PFSK-1 (cell line): ENCODE results near the gene C12orf57.
A peak's percentile ranks its signal among the peaks of the same experiment; 100 is the strongest.

ENCODE experiments used
- FOXP2 ChIP-seq: optimal IDR thresholded peaks from 2 replicates; pipeline ENCODE3; 2011; ENCODE audit warnings: borderline replicate concordance, control low read depth, inconsistent platforms; ENCODE audit not compliant: insufficient read depth; ENCODE audit errors: extremely low read length, extremely low read depth
- POLR2AphosphoS5 ChIP-seq: IDR thresholded peaks from 2 replicates; pipeline ENCODE4 v1.6.1; 2012; ENCODE audit warnings: low read depth, mild to moderate bottlenecking, control low read depth, low read length, moderate library complexity
- REST ChIP-seq, 2 experiments: IDR thresholded peaks; 2 replicates each; pipeline versions ENCODE4 v1.6.1 to v1.8.0; 2011 to 2012; ENCODE audit warnings: low read depth in 2 of 2, low read length in 2 of 2, control low read depth in 1 of 2, inconsistent platforms in 1 of 2, mild to moderate bottlenecking in 1 of 2, moderate library complexity in 1 of 2; ENCODE audit not compliant: insufficient read depth in 1 of 2
- SIN3A ChIP-seq: IDR thresholded peaks from 2 replicates; pipeline ENCODE4 v1.6.1; 2012; ENCODE audit warnings: mild to moderate bottlenecking, low read length, moderate library complexity, borderline replicate concordance; ENCODE audit not compliant: insufficient read depth
- TAF1 ChIP-seq: IDR thresholded peaks from 2 replicates; pipeline ENCODE4 v1.6.1; 2012; ENCODE audit warnings: low read length, control low read depth, borderline replicate concordance; ENCODE audit not compliant: insufficient read depth

Gene C12orf57

DNA sequence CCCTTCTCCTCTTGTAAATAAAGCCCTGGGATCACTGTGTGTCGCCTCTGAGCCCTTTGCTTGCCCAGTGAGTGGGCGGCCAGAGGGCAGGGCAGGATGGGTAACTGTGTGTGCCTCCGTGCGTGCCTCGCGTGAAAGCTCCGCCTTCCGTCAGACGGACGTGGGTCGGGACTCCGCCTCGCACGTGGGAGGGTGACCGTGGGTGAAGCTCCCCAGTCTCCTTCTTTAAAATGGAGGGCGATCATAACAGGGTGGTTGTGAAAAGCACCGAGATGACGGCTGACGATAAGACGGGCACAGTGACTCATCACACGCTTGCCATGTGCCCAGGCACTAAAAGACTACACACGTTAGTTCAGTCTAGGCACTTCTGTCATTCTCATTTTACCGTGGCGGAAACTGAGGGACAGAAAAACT lies 17.5 kb downstream of the C12orf57 start:
- TF ChIP-seq TAF1 = no peak
- TF ChIP-seq SIN3A = no peak
- TF ChIP-seq FOXP2 = no peak
- no peak for TF ChIP-seq POLR2AphosphoS5
- TF ChIP-seq REST (IDR thresholded peaks at IDR 0.05; ENCODE audit: insufficient read depth in 1 of 2, low read depth in 2 of 2, low read length in 2 of 2) = no peak

DNA sequence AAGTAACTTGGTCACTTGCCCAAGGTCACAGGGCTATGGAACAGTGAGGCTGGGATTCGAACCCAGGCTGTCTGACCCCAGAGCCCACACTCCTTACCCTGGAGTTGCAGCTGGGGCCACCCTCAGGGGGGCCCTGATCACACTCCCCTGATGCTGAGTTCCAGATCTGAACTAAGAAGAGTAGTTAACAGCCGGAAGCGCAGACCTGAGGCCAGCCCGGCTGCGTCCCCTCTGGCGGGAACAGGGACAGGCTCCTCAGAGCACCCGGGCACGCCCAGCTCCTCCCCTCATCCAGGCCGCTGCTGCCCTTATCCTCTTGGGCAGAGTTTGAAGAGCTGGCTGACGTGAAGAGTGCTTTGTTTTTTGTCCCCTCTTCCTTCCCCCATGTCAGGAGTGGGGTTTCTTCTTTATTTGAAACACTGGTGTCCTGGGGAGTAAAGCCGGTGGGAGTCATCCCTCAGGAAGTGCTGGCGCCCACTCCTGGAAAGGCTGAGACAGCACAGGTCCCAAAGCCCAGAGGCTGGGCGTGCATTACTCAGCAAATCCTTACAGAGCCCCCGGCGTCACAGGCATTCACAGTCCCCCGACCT lies 18.0 kb downstream of the C12orf57 start:
- no peak for TF ChIP-seq TAF1
- TF ChIP-seq REST (IDR thresholded peaks at IDR 0.05; ENCODE audit: insufficient read depth in 1 of 2, low read depth in 2 of 2, low read length in 2 of 2) = no peak
- TF ChIP-seq FOXP2 = peak; percentile 9

GRCh38 chr12:6962285-6963015 lies 18.6 kb downstream of the C12orf57 start:
- TF ChIP-seq FOXP2 (no peak), POLR2AphosphoS5 (no peak), SIN3A (no peak), REST (IDR thresholded peaks at IDR 0.05; ENCODE audit: insufficient read depth in 1 of 2, low read depth in 2 of 2, low read length in 2 of 2) (no peak), TAF1 (no peak)

DNA sequence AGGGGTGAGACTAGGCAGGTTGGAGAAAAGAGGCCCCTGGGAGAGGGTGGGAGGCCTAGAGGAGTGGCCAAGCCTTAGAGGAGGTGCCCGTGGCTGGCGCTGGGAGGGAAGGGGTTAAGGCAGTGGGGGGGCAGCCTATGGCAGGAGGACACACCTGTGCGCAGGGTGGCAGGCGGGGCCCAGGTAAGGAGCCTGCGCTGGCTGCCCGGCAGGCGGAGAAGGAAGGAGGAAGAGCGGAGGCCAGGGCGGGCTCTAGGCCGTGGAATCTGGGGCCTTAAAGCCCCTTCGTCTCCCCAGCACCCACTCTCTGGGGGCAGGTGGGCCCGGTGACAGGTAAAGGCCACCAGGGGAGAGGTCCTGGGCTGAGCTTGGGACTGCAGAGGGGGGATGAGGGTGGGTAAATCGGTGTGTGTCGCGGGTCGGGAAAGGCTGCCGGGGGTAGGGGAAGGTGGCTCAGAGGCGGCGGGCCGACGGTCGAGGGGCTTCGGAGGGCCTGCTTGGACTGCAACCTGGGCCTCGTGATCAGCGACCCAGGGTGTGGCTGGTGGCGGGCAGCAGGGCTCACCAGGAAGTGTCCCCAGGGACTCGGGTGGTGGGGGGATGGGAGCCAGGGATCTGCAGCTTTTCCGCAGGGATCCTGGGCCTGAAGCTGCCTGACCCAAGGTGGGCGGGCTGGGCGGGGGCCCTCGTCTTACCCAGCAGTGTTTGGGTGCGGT lies 19.4 kb downstream of the C12orf57 start:
- TF ChIP-seq FOXP2 = no peak
- no peak for TF ChIP-seq SIN3A
- TF ChIP-seq TAF1 = no peak
- TF ChIP-seq REST (IDR thresholded peaks at IDR 0.05; ENCODE audit: insufficient read depth in 1 of 2, low read depth in 2 of 2, low read length in 2 of 2) = no peak
- no peak for TF ChIP-seq POLR2AphosphoS5
